ENCODE results near the gene SEBOX.

The SEBOX gene, protein sequence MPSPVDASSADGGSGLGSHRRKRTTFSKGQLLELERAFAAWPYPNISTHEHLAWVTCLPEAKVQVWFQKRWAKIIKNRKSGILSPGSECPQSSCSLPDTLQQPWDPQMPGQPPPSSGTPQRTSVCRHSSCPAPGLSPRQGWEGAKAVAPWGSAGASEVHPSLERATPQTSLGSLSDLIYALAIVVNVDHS

DNA sequence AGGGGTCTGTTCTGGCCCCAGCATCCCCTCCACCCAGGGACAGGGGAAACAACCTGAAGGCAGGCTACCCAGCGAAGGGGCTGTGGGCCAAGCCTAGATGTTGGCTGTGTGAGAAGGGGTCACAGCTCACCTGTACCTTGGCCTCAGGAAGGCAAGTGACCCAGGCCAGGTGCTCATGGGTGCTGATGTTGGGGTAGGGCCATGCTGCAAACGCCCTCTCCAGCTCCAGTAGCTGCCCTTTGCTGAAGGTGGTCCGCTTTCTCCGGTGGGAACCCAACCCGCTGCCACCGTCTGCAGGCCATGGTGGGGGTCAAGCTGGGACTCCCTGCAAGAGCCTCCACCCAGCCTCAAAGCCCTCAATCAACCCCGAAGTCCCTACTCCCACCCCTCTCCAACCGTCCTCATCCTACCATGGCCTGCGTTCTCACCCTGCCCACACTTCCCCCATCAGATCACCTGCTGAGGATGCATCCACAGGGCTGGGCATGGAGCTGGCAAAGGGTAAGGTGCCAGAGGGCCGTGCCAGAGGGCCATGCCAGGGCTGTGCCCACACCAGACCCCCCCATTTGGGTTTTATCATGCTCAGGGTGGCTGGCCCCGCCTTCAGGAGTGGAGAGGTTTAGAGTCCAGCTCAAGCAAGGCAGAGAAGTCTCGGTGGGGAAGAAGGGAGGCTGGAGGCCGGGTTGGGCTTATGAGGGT lies at the start of gene SEBOX:
TSS of gene SEBOX (minus strand) at position 535 of the 699 bp plus-strand sequence. CDS start at position 487, 48 bp downstream.
- DNase-seq: no peak

DNA sequence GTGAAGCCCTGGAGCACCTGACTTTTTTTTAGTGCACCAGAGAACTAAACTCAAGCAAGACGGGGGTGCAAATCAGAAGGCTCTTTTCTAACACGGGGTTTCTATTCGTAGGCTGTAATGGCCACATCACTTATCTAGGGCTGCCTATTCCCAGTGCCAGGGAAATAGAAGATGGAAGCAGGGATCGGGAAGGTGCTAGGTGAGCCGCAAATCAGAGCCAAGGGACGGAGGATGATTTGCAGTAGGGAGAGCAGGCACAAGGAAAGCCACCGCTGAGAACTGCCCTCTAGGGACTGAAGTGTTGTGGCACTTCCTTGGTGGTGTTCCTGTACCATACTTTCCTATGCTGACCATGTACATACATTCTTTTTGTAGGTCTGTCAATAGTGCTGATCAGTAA lies 48.8 kb upstream of the SEBOX start:
- no peak for DNase-seq

DNA sequence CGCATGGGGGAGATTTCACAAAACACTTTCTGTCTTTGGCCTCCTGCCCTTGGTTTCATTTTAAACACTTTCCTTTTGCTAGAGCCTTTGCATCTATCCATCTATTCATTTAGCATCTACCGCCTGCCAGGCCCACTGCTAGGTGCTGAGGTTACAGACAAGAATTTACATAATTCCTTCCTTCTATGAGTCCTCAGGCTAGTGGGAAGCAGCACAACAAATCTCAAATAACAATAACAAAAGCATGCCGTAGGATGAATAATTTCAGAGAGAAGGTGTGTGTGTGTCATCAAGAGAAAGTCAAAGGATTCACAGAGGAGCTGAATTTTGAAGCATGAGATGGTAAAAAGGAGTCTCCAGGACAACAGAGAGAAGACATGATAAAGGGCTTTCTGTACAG lies 47.1 kb upstream of the SEBOX start:
- DNase-seq: no peak

DNA sequence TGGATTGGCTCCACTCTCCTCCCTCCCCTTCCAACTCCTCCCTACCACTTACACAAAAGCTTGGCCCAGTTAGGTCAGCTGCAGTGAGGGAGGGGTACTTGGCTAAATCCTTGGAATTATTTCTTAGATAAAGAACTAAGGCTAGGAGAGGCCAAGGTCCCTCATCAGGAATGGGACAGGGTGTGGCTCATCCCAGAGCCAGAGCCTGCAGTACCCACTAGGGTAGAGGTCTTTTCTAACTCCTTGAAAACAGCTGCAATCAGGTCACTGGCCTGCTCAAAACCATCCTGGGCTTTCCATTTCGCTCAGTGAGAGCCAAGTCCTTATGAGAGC lies 42.9 kb upstream of the SEBOX start:
- no peak for DNase-seq

- no peak for DNase-seq
Measured at GRCh38 chr17:28407130-28407973, 42.4 kb upstream of the SEBOX start.

GRCh38 chr17:28406473-28406814 lies 41.4 kb upstream of the SEBOX start:
- DNase-seq: no peak

GRCh38 chr17:28405632-28406472 lies 40.9 kb upstream of the SEBOX start, which contains the start of gene SLC46A1:
SLC46A1 (minus strand) TSS chr17:28406212; CDS start chr17:28406114, 98 bp downstream.
- DNase-seq: peak; percentile 18 to 28

GRCh38 chr17:28404812-28405570 lies 40.0 kb upstream of the SEBOX start:
- no peak for DNase-seq

GRCh38 chr17:28404461-28404811 lies 39.4 kb upstream of the SEBOX start:
- no peak for DNase-seq

GRCh38 chr17:28404007-28404406 lies 39.0 kb upstream of the SEBOX start:
- DNase-seq: no peak

DNA sequence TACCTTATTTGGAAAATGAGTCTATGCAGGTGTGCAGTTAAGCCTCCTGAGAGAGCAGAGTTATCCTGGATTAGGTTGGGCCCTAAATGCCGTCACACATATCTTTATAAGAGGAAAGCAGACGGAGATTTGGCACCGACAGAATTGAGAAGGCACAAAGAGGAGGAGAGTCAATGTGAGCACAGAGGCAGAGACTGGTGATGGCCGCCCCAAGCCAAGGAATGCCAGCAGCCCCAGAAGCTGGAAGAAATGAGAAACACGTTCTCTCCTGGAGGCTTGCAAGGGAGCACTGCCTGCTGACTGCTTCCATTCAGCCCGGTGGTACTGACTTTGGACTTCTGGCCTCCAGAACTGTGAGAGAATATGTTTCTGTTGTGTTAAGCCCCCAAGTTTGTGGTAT lies 37.8 kb upstream of the SEBOX start:
- DNase-seq: no peak

DNA sequence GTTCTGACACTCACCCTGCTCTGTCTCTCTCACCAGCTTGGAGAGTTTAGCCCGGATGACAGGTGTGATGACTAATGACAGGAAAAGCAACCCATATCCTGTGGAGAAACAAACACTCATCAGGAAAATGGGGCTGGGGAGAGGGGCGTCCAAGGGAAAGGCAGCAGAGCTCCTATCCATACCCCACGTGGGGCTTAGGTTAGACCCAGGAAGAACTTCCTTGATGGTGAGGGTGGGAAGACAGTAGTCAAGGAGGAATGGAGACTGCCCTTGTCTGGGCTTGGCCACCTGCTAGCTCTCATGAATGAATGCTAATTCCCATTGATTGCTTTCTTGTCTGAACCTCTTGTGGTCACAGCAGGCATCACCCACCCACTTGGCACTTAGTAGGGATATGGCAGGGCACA lies 37.2 kb upstream of the SEBOX start:
- DNase-seq: no peak

DNA sequence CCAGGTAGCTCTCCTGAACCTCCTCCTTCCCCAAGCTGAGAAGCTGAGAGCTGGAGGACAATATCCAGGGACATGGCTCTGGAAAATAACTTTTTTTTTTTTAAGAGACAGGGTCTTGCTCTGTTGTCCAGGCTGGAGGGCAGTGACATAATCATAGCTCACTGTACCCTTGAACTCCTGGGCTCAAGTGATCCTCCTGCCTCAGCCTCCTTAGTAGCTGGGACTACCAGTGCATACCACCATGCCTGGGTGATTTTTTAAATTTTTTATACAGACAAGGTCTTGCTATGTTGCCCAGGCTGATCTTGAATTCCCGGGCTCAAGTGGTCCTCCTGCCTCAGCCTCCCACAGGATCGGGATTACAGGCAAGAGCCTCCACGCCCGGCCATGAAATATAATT lies 34.8 kb upstream of the SEBOX start:
- DNase-seq: no peak

DNA sequence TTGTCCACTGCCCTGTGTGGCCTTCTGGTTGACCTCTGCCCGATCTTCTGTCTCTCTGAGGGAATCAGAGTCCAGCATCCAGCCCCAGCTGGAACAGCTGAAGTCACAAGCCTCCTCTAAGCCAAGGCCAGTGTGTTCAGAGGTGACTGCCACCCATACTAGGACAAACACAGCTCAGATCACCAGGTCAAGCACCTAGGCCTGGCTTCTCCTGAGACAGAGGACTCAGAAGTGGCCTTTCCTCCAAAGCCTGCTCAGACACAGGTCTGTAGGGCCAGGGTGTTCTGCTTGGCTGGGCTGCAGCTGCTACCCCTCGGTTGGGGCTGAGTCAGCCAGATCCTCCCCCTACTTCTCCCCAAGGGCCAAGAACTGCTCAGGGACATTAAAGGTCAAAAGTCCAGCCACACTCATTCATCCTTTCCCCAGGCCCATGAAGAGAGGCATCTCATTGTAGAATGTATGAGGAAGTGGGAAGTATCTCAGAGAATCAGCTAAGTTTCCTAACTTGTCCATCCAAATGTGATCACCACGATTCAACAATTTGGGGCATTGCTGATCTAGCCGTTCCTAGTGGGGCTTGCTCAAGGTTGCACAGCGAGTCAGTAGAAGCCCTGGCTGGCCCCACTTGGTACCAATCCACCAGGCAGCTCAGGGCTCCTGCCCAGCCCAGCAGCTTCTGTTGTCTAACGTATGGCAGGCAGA lies 33.4 kb upstream of the SEBOX start:
- no peak for DNase-seq

DNA sequence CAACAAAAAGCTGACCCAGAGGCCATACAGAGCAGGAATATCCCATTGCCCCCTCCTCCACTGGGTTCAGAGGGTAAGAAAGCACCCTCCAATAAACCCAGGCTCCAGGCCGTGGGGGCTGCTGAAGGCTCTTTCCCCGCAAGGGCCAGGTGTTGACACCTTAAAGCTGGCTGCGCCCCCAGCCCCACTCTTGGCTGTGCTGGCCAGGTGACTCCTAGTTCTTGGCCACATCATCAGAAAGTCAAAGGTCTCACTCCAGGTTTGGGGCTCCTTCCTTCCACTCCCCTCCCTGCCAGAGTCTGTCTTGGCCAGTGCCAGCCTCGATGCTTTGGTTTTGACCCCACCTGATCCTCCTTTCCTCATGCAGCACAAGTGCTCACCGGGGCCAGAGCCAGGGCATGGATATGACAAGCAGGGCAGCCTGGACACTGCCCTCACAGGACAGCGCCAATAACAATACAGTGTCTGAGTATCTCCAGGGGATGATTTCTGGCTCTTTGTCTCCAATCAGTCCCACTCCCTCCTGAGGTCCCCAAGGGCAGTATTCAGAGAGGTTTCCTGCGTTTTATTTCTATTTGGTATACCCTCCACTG lies 32.8 kb upstream of the SEBOX start:
- no peak for DNase-seq

GRCh38 chr17:28397275-28397674 lies 32.3 kb upstream of the SEBOX start:
- DNase-seq: no peak

- no peak for DNase-seq
Measured at GRCh38 chr17:28396635-28397239, 31.7 kb upstream of the SEBOX start.

DNA sequence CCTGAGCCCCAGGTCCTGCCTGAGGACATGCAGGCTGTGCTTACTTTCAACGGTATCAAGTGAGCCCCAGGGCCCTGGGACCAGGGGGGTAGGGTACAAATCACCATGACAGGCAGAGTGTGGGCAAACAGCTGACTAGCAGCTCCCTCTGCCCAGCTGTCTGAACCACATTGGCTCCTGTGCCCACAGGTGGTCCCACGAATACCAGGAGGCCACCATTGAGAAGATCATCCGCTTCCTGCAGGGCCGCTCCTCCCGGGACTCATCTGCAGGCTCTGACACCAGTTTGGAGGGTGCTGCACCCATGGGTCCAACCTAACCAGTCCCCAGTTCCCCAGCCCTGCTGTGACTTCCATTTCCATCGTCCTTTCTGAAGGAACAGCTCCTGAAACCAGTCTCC lies 31.0 kb upstream of the SEBOX start:
- no peak for DNase-seq

DNA sequence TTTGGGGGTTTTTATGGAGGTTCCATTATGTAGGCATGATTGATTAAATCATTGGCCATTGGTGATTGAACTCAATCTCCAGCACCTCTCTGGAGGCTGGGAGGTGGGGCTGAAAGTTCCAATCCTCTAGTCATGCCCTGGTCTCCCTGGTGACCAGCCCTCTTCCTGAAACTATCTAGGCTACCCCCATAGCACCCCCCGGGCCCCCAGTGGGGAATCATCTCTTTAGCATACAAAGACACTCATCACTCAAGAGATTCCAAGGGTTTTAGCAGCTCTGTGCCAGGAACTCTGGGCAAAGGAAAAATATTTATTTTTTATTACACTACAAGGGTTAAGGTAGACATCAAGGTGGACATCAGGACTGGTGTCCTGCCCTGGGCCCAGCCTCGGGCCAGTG lies 30.4 kb upstream of the SEBOX start:
- DNase-seq: no peak

GRCh38 chr17:28394337-28395116 lies 29.5 kb upstream of the SEBOX start:
- DNase-seq: no peak
